ENCODE results near the gene KRTAP10-12. TPM values are rescaled to one million over a fixed set of nuclear protein-coding genes. Genes with fewer than 3 reads are reported as not detected.

KRTAP10-12 gene
- total RNA-seq, 1 experiment from 2014 or later, result not detected

- Histone ChIP-seq H3K4me3 (ENCODE audit: low read depth in 2 of 2, low read length in 2 of 2) (no peak overlapping the region), H3K9me3 (ENCODE audit: control insufficient read depth, insufficient read depth, low read depth, low read length) (no peaks in the 10 kb centered on the region), H3K27ac (ENCODE audit: low read length) (no peak overlapping the region), H3K36me3 (ENCODE audit: control insufficient read depth, insufficient read depth, low read length) (no peaks in the 10 kb centered on the region), H3K4me1 (ENCODE audit: control insufficient read depth, insufficient read depth, low read length) (no peaks in the 10 kb centered on the region), H3K27me3 (ENCODE audit: control insufficient read depth, insufficient read depth, low read length) (no peaks in the 10 kb centered on the region)
- intact Hi-C loops (cut with micrococcal nuclease; ENCODE audit: unreplicated experiment), result no loop called here
- TF ChIP-seq POLR2AphosphoS5 (IDR thresholded peaks at IDR 0.05; ENCODE audit: low read depth, low read length) (no peak), TCF7L2 (IDR thresholded peaks at IDR 0.05; ENCODE audit: low read depth, low read length) (no peak)
- POLR2A ChIA-PET, result no interaction called here
- CTCF ChIA-PET, result no interaction called here
- in situ Hi-C loops (cut with HindIII; ENCODE audit: low pct_unique_long_range_greater_than_20kb, low sequenced_read_pairs), result no loop called here
- no peak for ATAC-seq
- BruUV-seq (replicated peaks), result no TSS peak
- DNase-seq (ENCODE audit: low read depth, low spot score), result no peak
Measured at GRCh38 chr21:44732263-44732662, 35.3 kb downstream of the KRTAP10-12 start.

GRCh38 chr21:44732956-44733355, 36.0 kb downstream of the KRTAP10-12 start:
- no peaks in the 10 kb centered on the region for H3K9me3 ChIP-seq (ENCODE audit: control insufficient read depth, insufficient read depth, low read depth, low read length)
- no peaks in the 10 kb centered on the region for H3K27me3 ChIP-seq (ENCODE audit: control insufficient read depth, insufficient read depth, low read length)
- no peaks in the 10 kb centered on the region for H3K36me3 ChIP-seq (ENCODE audit: control insufficient read depth, insufficient read depth, low read length)
- DNase-seq (ENCODE audit: low read depth, low spot score) (no peak), ATAC-seq (no peak)
- no peak for TF ChIP-seq TCF7L2 (IDR thresholded peaks at IDR 0.05; ENCODE audit: low read depth, low read length)
- no peak for TF ChIP-seq SIN3A (IDR thresholded peaks at IDR 0.05; ENCODE audit: borderline replicate concordance, insufficient read depth, low read depth, low read length)
- TF ChIP-seq CTCF (IDR thresholded peaks at IDR 0.05), result no peak
- no peak for TF ChIP-seq POLR2AphosphoS5 (IDR thresholded peaks at IDR 0.05; ENCODE audit: low read depth, low read length)
- no peak for TF ChIP-seq REST (IDR thresholded peaks at IDR 0.05; ENCODE audit: insufficient read depth in 1 of 2, low read depth in 2 of 2, low read length in 1 of 2)
- no peak overlapping the region for H3K27ac ChIP-seq (ENCODE audit: low read length)
- intact Hi-C loops (cut with micrococcal nuclease; ENCODE audit: unreplicated experiment), result no loop called here
- no peaks in the 10 kb centered on the region for H3K4me1 ChIP-seq (ENCODE audit: control insufficient read depth, insufficient read depth, low read length)
- no peak overlapping the region for H3K4me3 ChIP-seq (ENCODE audit: low read depth in 2 of 2, low read length in 2 of 2)
- in situ Hi-C loops (cut with HindIII; ENCODE audit: low pct_unique_long_range_greater_than_20kb, low sequenced_read_pairs), result no loop called here
- ChIA-PET CTCF (no interaction called here), POLR2A (no interaction called here)
- BruUV-seq (replicated peaks), result no TSS peak

GRCh38 chr21:44734026-44734745, 37.2 kb downstream of the KRTAP10-12 start:
- H3K4me3 ChIP-seq (ENCODE audit: low read depth in 2 of 2, low read length in 2 of 2), result no peak overlapping the region
- CTCF ChIA-PET, result no interaction called here
- no TSS peak for BruUV-seq (replicated peaks)
- H3K9me3 ChIP-seq (ENCODE audit: control insufficient read depth, insufficient read depth, low read depth, low read length), result no peaks in the 10 kb centered on the region
- H3K27me3 ChIP-seq (ENCODE audit: control insufficient read depth, insufficient read depth, low read length), result no peaks in the 10 kb centered on the region
- no peak overlapping the region for H3K27ac ChIP-seq (ENCODE audit: low read length)
- intact Hi-C loops (cut with micrococcal nuclease; ENCODE audit: unreplicated experiment) (no loop called here), in situ Hi-C loops (cut with HindIII; ENCODE audit: low pct_unique_long_range_greater_than_20kb, low sequenced_read_pairs) (no loop called here)
- POLR2A ChIA-PET, result no interaction called here
- H3K36me3 ChIP-seq (ENCODE audit: control insufficient read depth, insufficient read depth, low read length), result no peaks in the 10 kb centered on the region
- no peak for TF ChIP-seq TCF7L2 (IDR thresholded peaks at IDR 0.05; ENCODE audit: low read depth, low read length)
- no peak for TF ChIP-seq REST (IDR thresholded peaks at IDR 0.05; ENCODE audit: insufficient read depth in 1 of 2, low read depth in 2 of 2, low read length in 1 of 2)
- no peak for TF ChIP-seq CTCF (IDR thresholded peaks at IDR 0.05)
- no peak for TF ChIP-seq POLR2AphosphoS5 (IDR thresholded peaks at IDR 0.05; ENCODE audit: low read depth, low read length)
- no peak for TF ChIP-seq SIN3A (IDR thresholded peaks at IDR 0.05; ENCODE audit: borderline replicate concordance, insufficient read depth, low read depth, low read length)
- DNase-seq (ENCODE audit: low read depth, low spot score) (no peak), ATAC-seq (no peak)
- H3K4me1 ChIP-seq (ENCODE audit: control insufficient read depth, insufficient read depth, low read length), result no peaks in the 10 kb centered on the region

Measured in Panc1 (cell line).